H9 (cell line): Measurements from ENCODE around the gene TFAP2A. TPM values are rescaled to one million over a fixed set of nuclear protein-coding genes. Genes with fewer than 3 reads are reported as not detected.
A peak's percentile ranks its signal among the peaks of the same experiment; 100 is the strongest.

Experiments
- DNase-seq: peaks from one replicate; pipeline ENCODE4 v3.0.0-alpha.2; 2017
- H2AFZ ChIP-seq: one replicate; pipeline ENCODE4 v1.6.1; 2013; ENCODE audit warnings: mild to moderate bottlenecking, low read length, control low read depth, moderate library complexity
- H2AK5ac ChIP-seq: 2 replicates; pipeline ENCODE4 v1.6.1; 2013; ENCODE audit warnings: low read length, control low read depth, mixed read lengths; ENCODE audit not compliant: insufficient read length
- H2BK120ac ChIP-seq: one replicate; pipeline ENCODE4 v1.6.1; 2013; ENCODE audit warnings: low read depth, mild to moderate bottlenecking, low read length, control low read depth, inconsistent platforms; ENCODE audit not compliant: poor library complexity, severe bottlenecking
- H2BK12ac ChIP-seq: 2 replicates; pipeline ENCODE4 v1.6.1; 2013; ENCODE audit warnings: low read length, control low read depth, mixed read lengths, low read depth; ENCODE audit not compliant: insufficient read length
- H2BK15ac ChIP-seq: 2 replicates; pipeline ENCODE4 v1.6.1; 2013; ENCODE audit warnings: low read depth, low read length, control low read depth
- H2BK20ac ChIP-seq: one replicate; pipeline ENCODE4 v1.6.1; 2013; ENCODE audit warnings: low read depth, mild to moderate bottlenecking, low read length, control low read depth, inconsistent platforms; ENCODE audit not compliant: poor library complexity, severe bottlenecking
- H2BK5ac ChIP-seq: 2 replicates; pipeline ENCODE4 v1.6.1; 2013; ENCODE audit warnings: low read length, control low read depth, mixed read lengths; ENCODE audit not compliant: insufficient read length
- H3K14ac ChIP-seq: 2 replicates; pipeline ENCODE4 v1.6.1; 2013; ENCODE audit warnings: low read length, control low read depth; ENCODE audit not compliant: insufficient read depth
- H3K18ac ChIP-seq: 2 replicates; pipeline ENCODE4 v1.6.1; 2013; ENCODE audit warnings: low read depth, mild to moderate bottlenecking, mixed read lengths, low read length, control low read depth; ENCODE audit not compliant: insufficient read length
- H3K23ac ChIP-seq: 2 replicates; pipeline ENCODE4 v1.6.1; 2013; ENCODE audit warnings: low read length, control low read depth, mixed read lengths, low read depth; ENCODE audit not compliant: insufficient read length
- H3K23me2 ChIP-seq: 2 replicates; pipeline ENCODE4 v1.6.1; 2013; ENCODE audit warnings: low read depth, mild to moderate bottlenecking, mixed read lengths, low read length, control low read depth; ENCODE audit not compliant: insufficient read length, poor library complexity, severe bottlenecking
- H3K27ac ChIP-seq: 2 replicates; pipeline ENCODE4 v1.5.1; 2013; ENCODE audit warnings: low read length, control low read depth, mixed read lengths, low read depth; ENCODE audit not compliant: insufficient read length
- H3K27me3 ChIP-seq: 2 replicates; pipeline ENCODE4 v1.6.1; 2013; ENCODE audit warnings: low read length, control low read depth, inconsistent platforms; ENCODE audit not compliant: insufficient read depth
- H3K4ac ChIP-seq: 2 replicates; pipeline ENCODE4 v1.6.1; 2013; ENCODE audit warnings: low read depth, mild to moderate bottlenecking, control low read depth, inconsistent platforms, low read length, moderate library complexity
- H3K4me1 ChIP-seq: 2 replicates; pipeline ENCODE4 v1.6.1; 2013; ENCODE audit warnings: low read length, control low read depth, inconsistent platforms; ENCODE audit not compliant: insufficient read depth
- H3K4me2 ChIP-seq: 2 replicates; pipeline ENCODE4 v1.6.1; 2013; ENCODE audit warnings: low read length, control low read depth, mixed read lengths; ENCODE audit not compliant: insufficient read length, insufficient read depth
- H3K56ac ChIP-seq: 2 replicates; pipeline ENCODE4 v1.6.1; 2013; ENCODE audit warnings: low read depth, mild to moderate bottlenecking, mixed read lengths, low read length, control low read depth; ENCODE audit not compliant: insufficient read length
- H3K79me1 ChIP-seq: 2 replicates; pipeline ENCODE4 v1.6.1; 2013; ENCODE audit warnings: low read depth, mild to moderate bottlenecking, moderate library complexity, low read length, control low read depth, inconsistent platforms; ENCODE audit not compliant: insufficient read depth, poor library complexity, severe bottlenecking
- H3K79me2 ChIP-seq: 2 replicates; pipeline ENCODE4 v1.6.1; 2013; ENCODE audit warnings: low read length, control low read depth, inconsistent platforms; ENCODE audit not compliant: insufficient read depth
- H3K9ac ChIP-seq: 2 replicates; pipeline ENCODE4 v1.6.1; 2013; ENCODE audit warnings: low read length, control low read depth, mixed read lengths; ENCODE audit not compliant: insufficient read length; ENCODE audit errors: extremely low read depth
- H3K9me3 ChIP-seq: one replicate; pipeline ENCODE4 v1.6.1; 2013; ENCODE audit warnings: low read depth, low read length, inconsistent platforms; ENCODE audit not compliant: control insufficient read depth
- H3T11ph ChIP-seq: one replicate; pipeline ENCODE4 v1.6.1; 2013; ENCODE audit warnings: mild to moderate bottlenecking, low read length, control low read depth, inconsistent platforms
- H4K20me1 ChIP-seq: one replicate; pipeline ENCODE4 v1.6.1; 2013; ENCODE audit not compliant: control insufficient read depth, insufficient read length, insufficient read depth
- H4K5ac ChIP-seq: 2 replicates; pipeline ENCODE4 v1.6.1; 2013; ENCODE audit warnings: low read depth, mild to moderate bottlenecking, mixed read lengths, low read length, control low read depth; ENCODE audit not compliant: insufficient read length
- H4K8ac ChIP-seq: replicated peaks from 2 replicates; pipeline ENCODE4 v1.6.1; 2013; ENCODE audit warnings: low read length, control low read depth, mixed read lengths, low read depth; ENCODE audit not compliant: insufficient read length
- H4K91ac ChIP-seq: 2 replicates; pipeline ENCODE4 v1.6.1; 2013; ENCODE audit warnings: low read depth, mild to moderate bottlenecking, moderate library complexity, mixed read lengths, low read length, control low read depth; ENCODE audit not compliant: insufficient read length
- H3K27ac Mint-ChIP-seq, 3 experiments: 2 replicates in 2 of 3; 3 replicates in 1 of 3; pipeline ENCODE4 v1.8.0; 2020 to 2021; ENCODE audit warnings: mixed read lengths in 3 of 3, mild to moderate bottlenecking in 1 of 3, moderate library complexity in 1 of 3
- H3K27me3 Mint-ChIP-seq: 2 replicates; pipeline ENCODE4 v1.8.0; 2021; ENCODE audit warnings: low read depth, mild to moderate bottlenecking, moderate library complexity, mixed read lengths
- H3K36me3 Mint-ChIP-seq, 3 experiments: 2 replicates in 2 of 3; 3 replicates in 1 of 3; pipeline ENCODE4 v1.8.0; 2020 to 2021; ENCODE audit warnings: low read depth in 3 of 3, mixed read lengths in 3 of 3; ENCODE audit not compliant: insufficient read depth in 1 of 3
- H3K4me1 Mint-ChIP-seq, 2 experiments: 2 replicates each; pipeline ENCODE4 v1.8.0; 2020; ENCODE audit warnings: mixed read lengths in 2 of 2
- H3K4me3 Mint-ChIP-seq, 2 experiments: 2 replicates in 1 of 2; 3 replicates in 1 of 2; pipeline ENCODE4 v1.8.0; 2020 to 2021; ENCODE audit warnings: mild to moderate bottlenecking in 2 of 2, mixed read lengths in 2 of 2, moderate library complexity in 1 of 2
- H3K9me3 Mint-ChIP-seq, 2 experiments: 2 replicates in 1 of 2; 3 replicates in 1 of 2; pipeline ENCODE4 v1.8.0; 2020; ENCODE audit warnings: mild to moderate bottlenecking in 2 of 2, mixed read lengths in 2 of 2, moderate library complexity in 1 of 2
- WGBS: extraction: QIAGEN DNeasy Blood & Tissue Kit; methylation state at CpG from one replicate; pipeline ENCODE4 v1.1.7; 2013; ENCODE audit warnings: missing lambda C conversion rate, low lambda C conversion rate, mixed read lengths; ENCODE audit not compliant: insufficient read length; ENCODE audit errors: extremely low coverage; 5-methylcytosine and 5-hydroxymethylcytosine counted together
- total RNA-seq: library from RNA; stranded (reverse); gene quantifications from 2 replicates; pipeline ENCODE4 v1.2.1, GENCODE V29; 2021
- TF ChIP-seq, protein P1 (sequence below): fragments of 200-600 bp; sonication (generic); conservative IDR thresholded peaks from 3 replicates; pipeline ENCODE4 v1.8.0; 2021; ENCODE audit warnings: antibody characterized with exemption, mild to moderate bottlenecking

The TFAP2A gene
- total RNA-seq, 1 experiment from 2014 or later, result 2.6 TPM

DNA sequence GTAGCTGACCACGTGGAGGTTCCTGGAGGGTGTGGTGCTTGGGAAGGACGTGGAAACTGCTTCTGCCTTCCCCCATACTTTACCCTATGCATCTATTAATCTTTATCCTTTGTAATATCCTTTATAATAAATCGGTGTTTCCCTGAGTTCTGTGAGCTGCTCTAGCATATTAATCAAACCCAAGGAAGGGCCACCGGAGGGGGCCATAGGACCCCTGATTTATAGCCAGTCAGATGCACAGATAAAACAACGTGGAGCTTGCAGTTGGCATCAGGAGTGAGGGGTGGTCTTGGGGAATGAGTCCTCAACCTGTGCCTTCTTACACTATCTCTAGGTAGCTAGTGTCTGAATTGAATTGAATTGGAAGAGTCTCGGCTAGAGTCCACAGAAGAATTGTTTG lies 36.5 kb upstream of the TFAP2A start:
- H3K9me3 ChIP-seq, result no peaks in the 10 kb centered on the region
- H3K36me3 Mint-ChIP-seq, result no peaks in the 10 kb centered on the region
- no peak overlapping the region for H4K91ac ChIP-seq
- H3K4ac ChIP-seq, result no peak overlapping the region
- H3K23me2 ChIP-seq, result no peaks in the 10 kb centered on the region
- peaks cover 2% of the 10 kb centered on the region; the same call in 1 of the 2 replicates for H3K27me3 Mint-ChIP-seq
- H3K4me1 ChIP-seq, result no peaks in the 10 kb centered on the region
- H3K18ac ChIP-seq, result no peak overlapping the region
- TF ChIP-seq, protein P1, sequence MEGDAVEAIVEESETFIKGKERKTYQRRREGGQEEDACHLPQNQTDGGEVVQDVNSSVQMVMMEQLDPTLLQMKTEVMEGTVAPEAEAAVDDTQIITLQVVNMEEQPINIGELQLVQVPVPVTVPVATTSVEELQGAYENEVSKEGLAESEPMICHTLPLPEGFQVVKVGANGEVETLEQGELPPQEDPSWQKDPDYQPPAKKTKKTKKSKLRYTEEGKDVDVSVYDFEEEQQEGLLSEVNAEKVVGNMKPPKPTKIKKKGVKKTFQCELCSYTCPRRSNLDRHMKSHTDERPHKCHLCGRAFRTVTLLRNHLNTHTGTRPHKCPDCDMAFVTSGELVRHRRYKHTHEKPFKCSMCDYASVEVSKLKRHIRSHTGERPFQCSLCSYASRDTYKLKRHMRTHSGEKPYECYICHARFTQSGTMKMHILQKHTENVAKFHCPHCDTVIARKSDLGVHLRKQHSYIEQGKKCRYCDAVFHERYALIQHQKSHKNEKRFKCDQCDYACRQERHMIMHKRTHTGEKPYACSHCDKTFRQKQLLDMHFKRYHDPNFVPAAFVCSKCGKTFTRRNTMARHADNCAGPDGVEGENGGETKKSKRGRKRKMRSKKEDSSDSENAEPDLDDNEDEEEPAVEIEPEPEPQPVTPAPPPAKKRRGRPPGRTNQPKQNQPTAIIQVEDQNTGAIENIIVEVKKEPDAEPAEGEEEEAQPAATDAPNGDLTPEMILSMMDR, result peak; percentile 47; the same call in 2 of the 3 replicates
- no peak overlapping the region; the same call in 1 of the 2 replicates for H3K14ac ChIP-seq
- H3K56ac ChIP-seq, result no peak overlapping the region
- no peak overlapping the region for H4K5ac ChIP-seq
- H2AFZ ChIP-seq, result no peak overlapping the region
- no CpG with 5 or more reads among the region's 6 CpGs for WGBS
- no peak overlapping the region for H3K27ac ChIP-seq
- H2AK5ac ChIP-seq, result no peak overlapping the region
- H3K79me1 ChIP-seq, result no peaks in the 10 kb centered on the region
- H3K27ac Mint-ChIP-seq, result no peak overlapping the region
- H4K20me1 ChIP-seq, result no peaks in the 10 kb centered on the region
- H3K4me3 Mint-ChIP-seq, result no peak overlapping the region
- no peak overlapping the region for H3K23ac ChIP-seq
- no peaks in the 10 kb centered on the region for H3K27me3 ChIP-seq
- no peak overlapping the region for H2BK12ac ChIP-seq
- no peak overlapping the region for H3T11ph ChIP-seq
- H2BK20ac ChIP-seq, result no peak overlapping the region
- H3K79me2 ChIP-seq, result no peaks in the 10 kb centered on the region
- H2BK120ac ChIP-seq, result no peak overlapping the region
- peaks cover 0 to 7% of the 10 kb centered on the region in 2 experiments; a peak in 2 of 4 replicates for H3K4me1 Mint-ChIP-seq
- H2BK5ac ChIP-seq, result no peak overlapping the region
- DNase-seq, result no peak
- no peak overlapping the region for H4K8ac ChIP-seq
- H3K9me3 Mint-ChIP-seq, result no peaks in the 10 kb centered on the region
- no peak overlapping the region for H3K9ac ChIP-seq
- no peak overlapping the region for H2BK15ac ChIP-seq
- no peak overlapping the region for H3K4me2 ChIP-seq
